ENCODE data around the gene RNFT2.

Gene RNFT2

GRCh38 chr12:116818948-116819832 is 81.1 kb downstream of the RNFT2 start:
- no peak for TF ChIP-seq CTCF (IDR thresholded peaks at IDR 0.05; ENCODE audit: extremely low read depth, missing control alignments)
- peak; percentile 98 for DNase-seq (ENCODE audit: low spot score)

GRCh38 chr12:116820064-116820656 is 82.0 kb downstream of the RNFT2 start:
- DNase-seq (ENCODE audit: low spot score) = no peak
- no peak for TF ChIP-seq CTCF (IDR thresholded peaks at IDR 0.05; ENCODE audit: extremely low read depth, missing control alignments)

- no peak for DNase-seq (ENCODE audit: low spot score)
- no peak for TF ChIP-seq CTCF (IDR thresholded peaks at IDR 0.05; ENCODE audit: extremely low read depth, missing control alignments)
Measured at GRCh38 chr12:116821291-116821690, 83.2 kb downstream of the RNFT2 start.

- DNase-seq (ENCODE audit: low spot score) = no peak
- no peak for TF ChIP-seq CTCF (IDR thresholded peaks at IDR 0.05; ENCODE audit: extremely low read depth, missing control alignments)
Measured at GRCh38 chr12:116827432-116827831, 89.3 kb downstream of the RNFT2 start.

- TF ChIP-seq CTCF (IDR thresholded peaks at IDR 0.05; ENCODE audit: extremely low read depth, missing control alignments) = no peak
- no peak for DNase-seq (ENCODE audit: low spot score)
Measured at GRCh38 chr12:116832353-116832752, 94.2 kb downstream of the RNFT2 start.

- no peak for TF ChIP-seq CTCF (IDR thresholded peaks at IDR 0.05; ENCODE audit: extremely low read depth, missing control alignments)
- DNase-seq (ENCODE audit: low spot score) = no peak
Measured at GRCh38 chr12:116833474-116833873, 95.4 kb downstream of the RNFT2 start.

GRCh38 chr12:116835484-116835883 is 97.4 kb downstream of the RNFT2 start:
- DNase-seq (ENCODE audit: low spot score) = no peak
- no peak for TF ChIP-seq CTCF (IDR thresholded peaks at IDR 0.05; ENCODE audit: extremely low read depth, missing control alignments)
